HUDEP-2 (cell line): ENCODE measurements around the gene GLI1.
"Not testable (repeated sequence)": the region's sequence is repeated elsewhere in the genome, so short reads cannot be mapped to it uniquely, and the experiment has no call there.

Source experiments
- DNase-seq, 76 experiments: peaks; one replicate each; lab custom pipeline; 2025; ENCODE audit not compliant: unreplicated experiment in 76 of 76; lab: John Stamatoyannopoulos, UW

The GLI1 gene

DNA sequence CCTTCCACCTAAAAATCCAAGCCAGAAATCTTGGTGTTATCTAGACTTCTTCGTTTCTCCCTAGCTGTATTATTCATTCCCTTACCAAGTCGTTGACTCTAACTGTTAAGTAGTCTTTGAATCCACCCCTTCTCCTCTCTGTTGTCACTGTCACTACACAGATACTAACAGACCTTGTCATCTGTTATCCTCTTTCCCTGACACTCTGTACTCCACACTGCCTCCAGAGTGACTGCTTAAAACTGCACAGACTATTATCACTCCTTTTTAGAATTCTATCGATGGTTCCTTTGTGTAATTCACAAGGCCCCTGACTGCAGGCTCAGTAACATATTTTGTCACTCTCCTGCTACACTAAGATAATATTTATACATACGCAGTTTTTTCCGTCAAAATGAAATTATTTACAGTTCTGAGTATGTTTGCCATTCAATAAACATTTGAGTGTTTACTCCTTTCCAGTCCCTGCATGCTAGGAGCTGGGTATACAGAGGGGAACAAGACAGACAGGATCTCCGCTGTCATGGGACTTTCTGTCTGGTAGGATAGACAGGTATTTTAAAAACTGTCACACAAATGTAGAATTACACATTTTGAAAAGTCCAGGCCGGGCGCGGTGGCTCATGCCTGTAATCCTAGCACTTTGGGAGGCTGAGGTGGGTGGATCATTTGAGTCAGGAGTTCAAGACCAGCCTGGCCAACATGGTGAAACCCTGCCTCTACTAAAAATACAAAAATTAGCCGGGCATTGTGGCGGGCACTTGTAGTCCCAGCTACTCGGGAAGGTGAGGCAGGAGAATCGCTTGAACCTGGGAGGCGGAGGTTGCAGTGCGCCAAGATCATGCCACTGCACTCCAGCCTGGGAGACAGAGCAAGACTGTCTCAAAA, 32.1 kb downstream of the GLI1 start:
- peak in 20 of 76 experiments; percentile 5 to 58 (median 26) for DNase-seq

GRCh38 chr12:57495051-57495701, 35.6 kb downstream of the GLI1 start:
- DNase-seq = not testable (repeated sequence)

DNA sequence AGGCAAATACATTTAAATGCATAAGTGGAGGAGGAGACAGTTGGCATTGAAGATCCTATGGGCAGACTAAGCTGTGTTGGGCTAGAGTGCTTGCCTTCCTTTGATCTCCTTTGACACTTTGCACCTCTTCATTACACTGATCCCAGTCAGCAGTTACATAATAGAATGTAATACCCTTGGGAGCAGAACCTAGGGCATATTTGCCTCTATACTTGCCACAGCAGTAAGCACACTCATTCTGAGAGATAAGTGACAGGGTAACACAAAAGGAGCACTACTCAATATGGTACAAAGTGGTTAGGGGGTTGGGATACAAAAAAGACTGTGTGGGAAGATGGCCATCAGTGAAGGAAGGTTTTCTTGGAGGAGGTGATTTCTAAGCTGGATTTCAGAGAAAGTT, 37.2 kb downstream of the GLI1 start:
- no peak for DNase-seq

GRCh38 chr12:57497223-57498131, 37.9 kb downstream of the GLI1 start:
- no peak for DNase-seq

- DNase-seq = no peak
Observed at GRCh38 chr12:57498132-57498502, 38.5 kb downstream of the GLI1 start.

- no peak for DNase-seq
Observed at GRCh38 chr12:57498571-57498970, 39.0 kb downstream of the GLI1 start.

DNA sequence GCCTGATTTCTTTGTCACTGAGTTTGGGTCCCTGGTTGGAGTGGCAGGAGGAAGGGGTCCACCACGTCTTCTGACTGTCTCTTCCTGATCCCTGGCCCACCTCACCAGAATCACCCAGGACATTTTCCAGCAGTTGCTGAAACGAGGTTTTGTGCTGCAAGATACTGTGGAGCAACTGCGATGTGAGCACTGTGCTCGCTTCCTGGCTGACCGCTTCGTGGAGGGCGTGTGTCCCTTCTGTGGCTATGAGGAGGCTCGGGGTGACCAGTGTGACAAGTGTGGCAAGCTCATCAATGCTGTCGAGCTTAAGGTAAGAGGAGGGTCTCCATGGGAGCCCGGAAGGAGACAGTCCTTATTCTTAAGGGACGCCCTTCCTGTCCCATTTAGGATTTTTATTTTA, 40.6 kb downstream of the GLI1 start:
- DNase-seq = no peak

- not testable (repeated sequence) for DNase-seq
Observed at GRCh38 chr12:57502311-57502969, 42.9 kb downstream of the GLI1 start.

DNA sequence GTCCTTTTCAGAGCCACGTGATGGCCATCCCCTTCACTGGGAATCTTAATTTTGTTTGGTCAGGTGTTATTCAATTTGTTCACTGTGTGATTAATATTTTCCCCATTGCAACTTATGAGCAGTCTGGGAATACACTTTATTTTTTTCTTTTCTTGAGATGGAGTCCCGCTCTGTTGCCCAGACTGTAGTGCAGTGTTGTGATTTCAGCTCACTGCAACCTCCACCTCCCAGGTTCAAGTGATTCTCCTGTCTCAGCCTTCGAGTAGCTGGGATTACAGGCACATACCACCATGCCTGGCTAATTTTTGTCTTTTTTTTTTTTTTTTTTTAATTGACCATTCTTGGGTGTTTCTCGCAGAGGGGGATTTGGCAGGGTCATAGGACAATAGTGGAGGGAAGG, 47.0 kb downstream of the GLI1 start:
- not testable (repeated sequence) for DNase-seq

DNA sequence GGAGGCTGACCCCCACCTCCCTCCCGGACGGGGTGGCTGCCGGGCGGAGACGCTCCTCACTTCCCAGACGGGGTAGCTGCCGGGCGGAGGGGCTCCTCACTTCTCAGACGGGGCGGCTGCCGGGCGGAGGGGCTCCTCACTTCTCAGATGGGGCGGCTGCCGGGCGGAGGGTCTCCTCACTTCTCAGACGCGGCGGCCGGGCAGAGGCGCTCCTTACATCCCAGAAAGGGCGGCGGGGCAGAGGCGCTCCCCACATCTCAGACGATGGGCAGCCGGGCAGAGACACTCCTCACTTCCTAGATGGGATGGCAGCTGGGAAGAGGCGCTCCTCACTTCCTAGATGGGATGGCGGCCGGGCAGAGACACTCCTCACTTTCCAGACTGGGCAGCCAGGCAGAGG, 48.2 kb downstream of the GLI1 start:
- not testable (repeated sequence) for DNase-seq

DNA sequence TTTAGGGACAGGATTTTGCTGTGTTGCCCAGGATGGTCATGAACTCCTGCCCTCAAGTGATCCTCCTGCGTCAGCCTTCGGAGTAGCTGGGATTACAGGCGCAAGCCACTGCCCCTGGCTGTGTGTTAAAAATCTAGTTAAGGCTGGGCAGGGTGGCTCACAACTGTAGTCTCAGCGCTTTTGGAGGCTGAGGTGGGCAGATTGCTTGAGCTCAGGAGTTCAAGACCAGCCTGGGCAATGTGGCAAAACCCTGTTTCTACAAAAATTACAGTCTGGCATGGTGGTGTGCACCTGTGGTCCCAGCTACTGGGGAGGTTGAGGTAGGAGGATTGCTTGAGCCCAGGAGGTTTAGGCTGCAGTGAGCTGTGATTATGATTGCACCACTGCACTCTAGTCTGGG, 51.6 kb downstream of the GLI1 start:
- DNase-seq = no peak

- no peak for DNase-seq
Observed at GRCh38 chr12:57511588-57512325, 52.2 kb downstream of the GLI1 start.

- no peak for DNase-seq
Observed at GRCh38 chr12:57512665-57513064, 53.1 kb downstream of the GLI1 start.

DNA sequence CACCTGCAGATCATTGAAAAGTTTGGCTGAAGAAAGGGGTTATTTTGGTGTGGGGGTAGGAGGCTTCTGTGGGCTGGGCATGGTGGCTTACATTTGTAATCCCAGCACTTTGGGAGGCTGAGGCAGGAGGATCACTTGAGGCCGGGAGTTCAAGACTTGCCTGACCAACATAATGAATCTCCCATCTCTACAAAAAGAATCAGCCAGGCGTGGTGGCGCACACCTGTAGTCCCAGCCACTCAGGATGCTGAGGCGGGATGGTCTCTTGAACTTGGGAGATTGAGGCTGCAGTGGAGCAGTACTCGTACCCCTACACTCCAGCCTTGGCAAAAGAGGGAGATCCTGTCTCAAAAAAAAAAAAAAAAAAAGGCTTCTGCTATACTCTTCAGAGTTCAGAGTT, 53.7 kb downstream of the GLI1 start:
- no peak for DNase-seq

DNA sequence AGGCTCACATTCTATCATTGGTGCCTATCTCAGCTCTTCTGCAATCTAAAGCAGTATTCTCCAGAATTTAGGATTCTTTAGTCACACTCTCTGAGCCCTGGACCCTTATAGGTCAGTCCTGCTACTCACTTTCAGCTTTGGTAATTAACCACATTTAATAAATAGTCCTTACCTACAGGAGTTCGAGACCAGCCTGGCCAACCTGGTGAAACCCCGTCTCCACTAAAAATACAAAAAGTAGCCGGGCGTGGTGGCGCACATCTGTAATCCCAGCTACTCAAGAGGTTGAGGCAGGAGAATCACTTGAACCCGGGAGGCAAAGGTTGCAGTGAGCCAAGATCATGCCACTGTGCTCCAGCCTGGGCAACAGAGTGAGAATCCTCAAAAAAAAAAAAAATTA, 54.1 kb downstream of the GLI1 start:
- not testable (repeated sequence) for DNase-seq

GRCh38 chr12:57514246-57514645, 54.7 kb downstream of the GLI1 start:
- not testable (repeated sequence) for DNase-seq

GRCh38 chr12:57514720-57515407, 55.3 kb downstream of the GLI1 start:
- no peak for DNase-seq

DNA sequence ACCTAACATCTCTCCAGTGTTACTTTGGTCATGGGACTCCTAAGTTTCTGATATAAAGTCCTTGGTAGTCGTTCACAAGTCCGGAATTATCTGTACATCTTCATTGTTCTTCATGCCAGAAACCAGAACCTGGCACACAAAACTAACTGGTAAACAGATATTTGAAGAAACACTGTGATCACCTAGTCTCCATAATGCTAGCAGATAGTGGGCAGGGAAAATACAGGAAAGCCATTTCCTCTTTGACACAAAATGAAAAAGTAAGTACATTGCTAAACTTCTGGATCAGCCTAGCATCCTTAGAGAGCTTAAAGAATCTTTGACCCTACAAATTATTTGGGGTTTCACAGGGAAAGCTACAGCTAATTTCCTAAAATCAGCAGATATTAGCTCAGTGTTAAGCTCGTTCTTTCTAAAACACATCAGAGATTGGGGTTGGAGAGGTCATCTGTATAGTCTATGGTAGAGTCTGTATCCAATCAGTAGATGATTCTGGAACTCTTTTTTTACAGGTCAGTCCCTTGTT, 55.9 kb downstream of the GLI1 start:
- no peak for DNase-seq

DNA sequence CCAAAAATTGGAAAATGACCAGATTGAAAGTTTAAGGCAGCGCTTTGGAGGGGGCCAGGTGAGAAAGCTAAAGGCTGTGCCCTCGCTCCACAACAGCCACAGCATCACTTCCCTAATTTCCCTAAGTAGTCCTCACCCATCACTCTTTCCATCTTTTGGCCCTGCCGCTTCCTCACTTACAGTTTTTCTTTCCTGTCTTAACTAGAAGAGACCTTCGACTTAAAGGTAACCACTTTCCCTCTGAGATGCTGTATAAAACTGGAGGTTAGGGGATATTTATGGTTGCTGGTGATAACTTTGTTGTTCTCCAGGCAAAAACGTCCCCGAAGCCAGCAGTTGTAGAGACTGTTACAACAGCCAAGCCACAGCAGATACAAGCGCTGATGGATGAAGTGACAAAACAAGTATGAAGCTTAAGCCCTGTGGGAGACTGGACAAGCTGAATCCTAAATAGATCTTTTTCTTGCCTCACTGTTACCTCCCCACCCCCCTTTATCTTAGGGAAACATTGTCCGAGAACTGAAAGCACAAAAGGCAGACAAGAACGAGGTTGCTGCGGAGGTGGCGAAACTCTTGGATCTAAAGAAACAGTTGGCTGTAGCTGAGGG, 56.5 kb downstream of the GLI1 start:
- no peak for DNase-seq
